H1 (cell line): ENCODE measurements around the gene ARID5B. TPM values are rescaled to one million over a fixed set of nuclear protein-coding genes. Genes with fewer than 3 reads are reported as not detected.

Source experiments
- JUN ChIP-seq: IDR thresholded peaks from 2 replicates; pipeline ENCODE4 v1.6.1; 2011; ENCODE audit warnings: low read depth, mild to moderate bottlenecking, improper control_type of control experiment, low read length
- JUND ChIP-seq: IDR thresholded peaks from 2 replicates; pipeline ENCODE4 v1.6.1; 2011; ENCODE audit warnings: mild to moderate bottlenecking, improper control_type of control experiment, low read length
- TCF12 ChIP-seq: IDR thresholded peaks from 2 replicates; pipeline ENCODE4 v1.6.1; 2011; ENCODE audit warnings: low read depth, mild to moderate bottlenecking, low read length
- ZNF274 ChIP-seq: IDR thresholded peaks from 2 replicates; pipeline ENCODE4 v1.7.0; 2012; ENCODE audit warnings: low read length, borderline replicate concordance; ENCODE audit errors: extremely low read depth
- polyA plus RNA-seq, 7 experiments: library from polyadenylated mRNA; depleted of rRNA in 3 of 7; stranded (reverse) in 5 of 7; unstranded in 2 of 7; fragments of >200 nt in 5 of 7; fragments of 200-250 nt in 2 of 7; gene quantifications; 1 replicate in 5 of 7; 2 replicates in 1 of 7; 4 replicates in 1 of 7; pipeline versions ENCODE4 v1.2.1 to v1.2.3, GENCODE V29; 2011 to 2013; ENCODE audit warnings: missing spikeins in 2 of 7, mixed read lengths in 2 of 7
- total RNA-seq: library from RNA; stranded (reverse); fragmentation: NEBNext Ultra II Directional; extraction: Animal tissue kit (Norgen Biotek cat#: 25700); gene quantifications from 2 replicates; pipeline ENCODE4 v1.2.1, GENCODE V29; 2021

ARID5B gene
- total and polyA plus RNA-seq, 2 of the 8 experiments (the other 6 are each of a cell fraction or from before 2014, with no cell fraction given), result 0.21 to 1.1 TPM

GRCh38 chr10:61995220-61995503, 93.7 kb downstream of the ARID5B start (continued):
- no peak for TF ChIP-seq JUN
- no peak for TF ChIP-seq TCF12
- no peak for TF ChIP-seq JUND
- no peak for TF ChIP-seq ZNF274
